Transverse colon (tissue), 4 donors: Measurements from ENCODE around the gene PRDM2.

Source experiments
- CTCF ChIP-seq, 5 experiments: fragments of 200-600 bp in 3 of 5; fragments of 450-650 bp in 2 of 5; sonication (generic) in 3 of 5; IDR thresholded peaks; 1 replicate in 2 of 5; 2 replicates in 3 of 5; pipeline ENCODE4 v1.5.1; 2016 to 2017; ENCODE audit warnings: antibody characterized with exemption in 5 of 5, inconsistent platforms in 3 of 5, mild to moderate bottlenecking in 2 of 5, moderate library complexity in 1 of 5
- EP300 ChIP-seq: sonication (generic); formaldehyde crosslinking; IDR thresholded peaks from one replicate; pipeline ENCODE4 v1.6.1; 2017; ENCODE audit warnings: antibody characterized with exemption, low read depth
- POLR2A ChIP-seq: fragments of 450-650 bp; IDR thresholded peaks from one replicate; pipeline ENCODE4 v1.6.1; 2016; ENCODE audit warnings: antibody characterized with exemption, mild to moderate bottlenecking, moderate library complexity
- POLR2AphosphoS5 ChIP-seq, 3 donors: sonication (generic); formaldehyde crosslinking; IDR thresholded peaks; one replicate each; pipeline ENCODE4 v1.6.1; 2016; ENCODE audit warnings: antibody characterized with exemption in 3 of 3

- TF ChIP-seq POLR2A (no peak), POLR2AphosphoS5 (IDR thresholded peaks at IDR 0.05) (no peak), CTCF (IDR thresholded peaks at IDR 0.05) (no peak), EP300 (no peak)
Observed at GRCh38 chr1:13699936-13700520, at the start of gene PRDM2.
